Transverse colon (tissue), 4 donors: ENCODE data around the gene INTS15. TPM values are rescaled to one million over a fixed set of nuclear protein-coding genes. Genes with fewer than 3 reads are reported as not detected.

Experiments
- DNase-seq: peaks from one replicate; pipeline ENCODE4 v3.0.0-alpha.2; 2019
- H3K27ac ChIP-seq, 4 donors: fragments of 200-600 bp; sonication (generic); 2 replicates each; pipeline ENCODE4 v1.5.1; 2016 to 2018; ENCODE audit warnings: inconsistent platforms in 4 of 4
- H3K27me3 ChIP-seq: fragments of 200-600 bp; sonication (generic); 2 replicates; pipeline ENCODE4 v1.5.1; 2017; ENCODE audit warnings: inconsistent platforms
- H3K36me3 ChIP-seq, 4 donors: fragments of 200-600 bp; sonication (generic); 2 replicates each; pipeline ENCODE4 v1.5.1; 2017 to 2019; ENCODE audit warnings: inconsistent platforms in 4 of 4
- H3K4me1 ChIP-seq, 4 donors: fragments of 200-600 bp; sonication (generic); 2 replicates each; pipeline ENCODE4 v1.5.1; 2017 to 2020; ENCODE audit warnings: inconsistent platforms in 4 of 4
- H3K4me3 ChIP-seq, 4 donors: fragments of 200-600 bp; sonication (generic); 1 replicate in 1 of 4; 2 replicates in 3 of 4; pipeline versions ENCODE4 v1.5.1 to v1.6.1; 2017 to 2019; ENCODE audit warnings: inconsistent platforms in 4 of 4
- H3K9me3 ChIP-seq, 2 donors: fragments of 200-600 bp; sonication (generic); 2 replicates each; pipeline ENCODE4 v1.5.1; 2017 to 2019; ENCODE audit warnings: inconsistent platforms in 2 of 2
- CTCF ChIP-seq, 5 experiments: fragments of 200-600 bp in 3 of 5; fragments of 450-650 bp in 2 of 5; sonication (generic) in 3 of 5; IDR thresholded peaks; 1 replicate in 2 of 5; 2 replicates in 3 of 5; pipeline ENCODE4 v1.5.1; 2016 to 2017; ENCODE audit warnings: antibody characterized with exemption in 5 of 5, inconsistent platforms in 3 of 5, mild to moderate bottlenecking in 2 of 5, moderate library complexity in 1 of 5
- EP300 ChIP-seq: sonication (generic); formaldehyde crosslinking; IDR thresholded peaks from one replicate; pipeline ENCODE4 v1.6.1; 2017; ENCODE audit warnings: antibody characterized with exemption, low read depth
- POLR2A ChIP-seq: fragments of 450-650 bp; IDR thresholded peaks from one replicate; pipeline ENCODE4 v1.6.1; 2016; ENCODE audit warnings: antibody characterized with exemption, mild to moderate bottlenecking, moderate library complexity
- POLR2AphosphoS5 ChIP-seq, 3 donors: sonication (generic); formaldehyde crosslinking; IDR thresholded peaks; one replicate each; pipeline ENCODE4 v1.6.1; 2016; ENCODE audit warnings: antibody characterized with exemption in 3 of 3
- WGBS, 2 donors: methylation state at CpG; one replicate each; pipeline ENCODE4 v1.1.5; 2018; ENCODE audit warnings: low coverage in 1 of 2; 5-methylcytosine and 5-hydroxymethylcytosine counted together
- in situ Hi-C, 4 donors: fragments of 200-750 bp; cut with MboI; loops; one replicate each; pipeline versions ENCODE4 v1.15.0 to v1.15.1; 2017; ENCODE audit warnings: low sequenced_read_pairs in 3 of 4, low pct_ligation_motif_present in 1 of 4, low pct_unique_long_range_greater_than_20kb in 1 of 4
- intact Hi-C: fragments of 100-400 bp; cut with DNase I; formaldehyde crosslinking; loops from one replicate; pipeline ENCODE4 v1.15.1; 2023; ENCODE audit warnings: low total_unique reads
- total RNA-seq, 4 donors: library from RNA; depleted of rRNA; stranded (reverse); fragments of >200 nt; gene quantifications; one replicate each; pipeline ENCODE4 v1.1.0, GENCODE V29; 2016

INTS15 gene
- total RNA-seq, 4 donors from 2014 or later = 21.8 to 56.5 (median 32.6) TPM

DNA sequence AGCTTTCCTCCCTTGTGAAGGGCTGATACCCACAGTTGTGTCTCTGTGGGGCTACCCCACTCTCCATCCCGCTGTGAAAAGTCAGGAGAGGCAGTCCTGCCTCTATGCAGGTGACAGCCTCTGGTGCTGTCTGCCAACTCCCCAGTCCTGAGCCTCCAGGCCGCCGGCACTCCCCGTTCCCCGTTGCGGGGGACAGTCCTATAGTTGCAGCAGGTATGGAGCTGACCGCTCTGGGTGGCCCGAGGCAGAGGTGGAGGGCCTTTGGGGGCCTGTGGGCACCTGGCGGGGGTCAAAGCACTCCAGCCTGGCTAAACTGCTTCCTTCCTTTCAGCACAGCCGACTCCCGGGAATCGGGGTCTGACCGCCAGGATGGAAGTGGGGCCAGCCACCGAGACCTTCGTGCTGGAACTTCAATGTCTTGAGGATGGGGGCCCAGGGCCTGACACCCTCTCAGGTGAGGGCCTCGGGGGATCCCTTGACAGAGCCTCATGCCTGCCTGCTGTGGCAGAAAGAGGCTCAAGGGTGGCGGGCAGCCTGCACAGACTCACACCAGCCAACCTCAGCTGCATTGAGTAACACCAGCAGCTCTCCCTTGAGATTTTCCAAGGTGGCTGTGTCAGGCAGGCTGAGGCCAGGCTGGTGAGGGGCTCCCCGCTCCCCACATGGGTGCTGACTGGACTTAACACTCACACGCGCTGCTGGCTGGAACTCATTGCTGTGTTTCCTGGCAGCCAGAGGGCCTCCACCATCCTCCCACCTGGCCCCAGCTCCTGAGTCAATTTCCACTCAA, 27.2 kb downstream of the INTS15 start:
- H3K27ac ChIP-seq = no peak overlapping the region
- no peak overlapping the region for H3K4me3 ChIP-seq
- no peak for DNase-seq
- WGBS, 2 donors = 93% methylated on average over 20 of the region's 20 CpGs; no CpG with 5 or more reads in 1 of the 2 donors
- H3K36me3 ChIP-seq = no peaks in the 10 kb centered on the region
- in situ Hi-C loops = no loop called here
- no peak for TF ChIP-seq CTCF (IDR thresholded peaks at IDR 0.05)
- TF ChIP-seq POLR2A = no peak
- no peak for TF ChIP-seq POLR2AphosphoS5 (IDR thresholded peaks at IDR 0.05)
- TF ChIP-seq EP300 = no peak
- intact Hi-C loops = no loop called here
- peaks cover 32% of the 10 kb centered on the region for H3K27me3 ChIP-seq
- H3K4me1 ChIP-seq = peaks cover 0 to 34% (median 7%) of the 10 kb centered on the region in 4 donors
- no peaks in the 10 kb centered on the region for H3K9me3 ChIP-seq

DNA sequence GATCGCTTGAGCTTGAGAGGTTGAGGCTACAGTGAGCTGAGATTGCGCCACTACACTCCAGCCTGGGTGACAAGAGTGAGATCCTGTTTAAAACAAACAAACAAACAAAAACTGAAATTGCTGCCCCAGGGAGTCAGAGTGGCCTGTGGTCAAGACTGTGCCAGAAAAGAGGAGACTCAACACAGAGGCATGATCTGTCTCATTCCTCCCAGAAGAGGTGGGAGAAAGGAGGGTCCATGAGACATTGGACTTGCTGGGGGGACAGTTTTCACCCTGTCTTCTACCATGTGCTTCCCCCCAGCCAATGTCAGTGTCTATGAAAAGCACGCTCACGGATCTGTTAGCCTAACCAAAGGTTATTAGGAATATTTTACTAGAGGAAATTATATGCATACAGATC, 28.8 kb downstream of the INTS15 start:
- Histone ChIP-seq H3K9me3 (no peaks in the 10 kb centered on the region), H3K27me3 (peaks cover 29% of the 10 kb centered on the region), H3K36me3 (no peaks in the 10 kb centered on the region), H3K27ac (no peak overlapping the region), H3K4me1 (peaks cover 0 to 34% (median 7%) of the 10 kb centered on the region in 4 donors), H3K4me3 (no peak overlapping the region)
- TF ChIP-seq EP300 (no peak), CTCF (IDR thresholded peaks at IDR 0.05) (no peak), POLR2A (no peak), POLR2AphosphoS5 (IDR thresholded peaks at IDR 0.05) (no peak)
- DNase-seq = no peak
- 69 to 74% methylated on average over 4 of the region's 4 CpGs for WGBS, 2 donors
- intact Hi-C loops = no loop called here
- in situ Hi-C loops = no loop called here

GRCh38 chr7:6619961-6620360, 30.1 kb downstream of the INTS15 start:
- Histone ChIP-seq H3K4me1 (peaks cover 0 to 31% (median 7%) of the 10 kb centered on the region in 4 donors), H3K36me3 (no peaks in the 10 kb centered on the region), H3K4me3 (no peak overlapping the region), H3K9me3 (no peaks in the 10 kb centered on the region), H3K27ac (no peak overlapping the region), H3K27me3 (peaks cover 15% of the 10 kb centered on the region)
- DNase-seq = no peak
- WGBS, 2 donors = 58 to 66% methylated on average over 2 to 3 of the region's 3 CpGs
- in situ Hi-C loops = no loop called here
- TF ChIP-seq POLR2A (no peak), EP300 (no peak), CTCF (IDR thresholded peaks at IDR 0.05) (no peak), POLR2AphosphoS5 (IDR thresholded peaks at IDR 0.05) (no peak)
- intact Hi-C loops = no loop called here

DNA sequence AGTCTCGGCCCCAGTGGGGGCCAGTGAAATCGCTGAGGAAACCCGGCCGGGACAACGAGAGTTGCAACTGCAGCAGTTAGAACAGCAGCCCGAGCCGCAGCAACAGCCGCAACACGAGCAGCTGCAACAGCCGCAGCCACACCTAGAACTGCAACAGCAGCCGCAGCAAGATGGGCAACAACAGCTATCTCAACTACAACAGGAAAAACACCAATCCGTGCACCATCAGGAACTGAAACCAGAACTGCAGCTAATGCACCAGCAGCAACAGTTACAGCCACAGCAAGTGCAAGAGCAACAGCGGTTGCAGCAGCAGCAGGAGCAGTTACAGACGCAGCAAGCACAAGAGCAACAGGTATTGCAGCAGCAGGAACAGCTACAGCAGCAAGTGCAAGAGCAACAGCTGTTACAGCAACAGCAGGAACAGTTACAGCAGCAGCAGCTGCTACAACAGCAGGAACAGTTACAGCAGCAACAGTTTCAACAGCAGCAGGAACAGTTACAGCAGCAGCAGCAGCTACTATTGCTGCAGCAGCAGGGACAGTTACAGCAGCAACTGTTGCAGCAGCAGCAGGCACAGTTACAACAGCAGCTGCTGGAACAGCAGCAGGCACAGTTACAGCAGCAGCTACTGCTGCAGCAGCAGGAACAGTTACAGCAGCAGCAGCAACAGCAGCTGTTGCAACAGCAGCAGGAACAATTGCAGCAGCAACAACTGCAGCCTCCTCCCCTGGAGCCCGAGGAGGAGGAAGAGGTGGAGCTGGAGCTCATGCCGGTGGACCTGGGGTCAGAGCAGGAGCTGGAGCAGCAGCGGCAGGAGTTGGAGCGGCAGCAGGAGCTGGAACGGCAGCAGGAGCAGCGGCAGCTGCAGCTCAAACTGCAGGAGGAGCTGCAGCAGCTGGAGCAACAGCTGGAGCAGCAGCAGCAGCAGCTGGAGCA, 31.6 kb downstream of the INTS15 start:
- TF ChIP-seq EP300 = no peak
- no peak for TF ChIP-seq CTCF (IDR thresholded peaks at IDR 0.05)
- TF ChIP-seq POLR2AphosphoS5 (IDR thresholded peaks at IDR 0.05) = no peak
- TF ChIP-seq POLR2A = no peak
- Histone ChIP-seq H3K9me3 (no peaks in the 10 kb centered on the region), H3K4me1 (peaks cover 0 to 21% (median 2%) of the 10 kb centered on the region in 4 donors), H3K4me3 (no peak overlapping the region), H3K27me3 (peaks cover 4% of the 10 kb centered on the region), H3K27ac (no peak overlapping the region), H3K36me3 (no peaks in the 10 kb centered on the region)
- 84% methylated on average over 20 of the region's 20 CpGs; no CpG with 5 or more reads in 1 of the 2 donors for WGBS, 2 donors
- intact Hi-C loops (no loop called here), in situ Hi-C loops (no loop called here)
- no peak for DNase-seq
